SK-N-SH (cell line): ENCODE measurements around the gene RNF145. TPM values are rescaled to one million over a fixed set of nuclear protein-coding genes. Genes with fewer than 3 reads are reported as not detected.

Experiments used
- CTCF ChIA-PET: fragments of 300-600, 350-600 bp; formaldehyde crosslinking; extraction: SDS; loops from one replicate; lab custom pipeline; 2021; lab: Yijun Ruan, JAX
- POLR2A ChIA-PET: fragments of 350-600 bp; sonication (Branson Sonifier 250); formaldehyde crosslinking; extraction: SDS; loops from one replicate; lab custom pipeline; 2020; ENCODE audit warnings: antibody characterized with exemption, inconsistent platforms; lab: Yijun Ruan, JAX
- DNase-seq: peaks from one replicate; pipeline ENCODE4 v3.0.0; 2012
- H2AFZ ChIP-seq: fragments of 200-600 bp; sonication (generic); 2 replicates; pipeline ENCODE4 v1.8.1; 2016; ENCODE audit warnings: antibody characterized with exemption, mild to moderate bottlenecking, low read depth
- H3F3A ChIP-seq: fragments of 200-600 bp; sonication (generic); replicated peaks from 2 replicates; pipeline ENCODE3; 2016; ENCODE audit warnings: antibody characterized with exemption, mild to moderate bottlenecking; ENCODE audit not compliant: insufficient read depth
- H3K27ac ChIP-seq, 2 experiments: fragments of 200-500 bp in 1 of 2; fragments of 200-600 bp in 1 of 2; sonication (Bioruptor generic) in 1 of 2; sonication (generic), shearing (Covaris generic) in 1 of 2; 2 replicates each; pipeline versions ENCODE4 v1.5.1 to v1.6.1; 2014 to 2016; ENCODE audit warnings: low read depth in 2 of 2, inconsistent platforms in 1 of 2, low read length in 1 of 2, mild to moderate bottlenecking in 1 of 2, mixed read lengths in 1 of 2
- H3K27me3 ChIP-seq: fragments of 200-600 bp; sonication (generic), shearing (Covaris generic); 2 replicates; pipeline ENCODE4 v1.6.1; 2016; ENCODE audit warnings: mixed run types; ENCODE audit not compliant: insufficient read depth
- H3K36me3 ChIP-seq, 2 experiments: fragments of 200-500 bp in 1 of 2; fragments of 200-600 bp in 1 of 2; sonication (Bioruptor generic) in 1 of 2; sonication (generic) in 1 of 2; replicated peaks in 1 of 2; 2 replicates each; pipeline versions ENCODE3 to v1.5.1; 2014 to 2016; ENCODE audit warnings: low read length in 1 of 2, mild to moderate bottlenecking in 1 of 2; ENCODE audit not compliant: insufficient read depth in 2 of 2, control insufficient read depth in 1 of 2
- H3K4me1 ChIP-seq, 2 experiments: fragments of 200-500 bp in 1 of 2; fragments of 200-600 bp in 1 of 2; sonication (Bioruptor generic) in 1 of 2; sonication (generic), shearing (Covaris generic) in 1 of 2; 2 replicates each; pipeline versions ENCODE4 v1.5.1 to v1.6.1; 2014 to 2016; ENCODE audit warnings: low read depth in 1 of 2, low read length in 1 of 2, mixed run types in 1 of 2; ENCODE audit not compliant: insufficient read depth in 2 of 2, control insufficient read depth in 1 of 2
- H3K4me2 ChIP-seq: fragments of 200-600 bp; sonication (generic), shearing (Covaris generic); 2 replicates; pipeline ENCODE4 v1.6.1; 2017; ENCODE audit warnings: mixed run types
- H3K4me3 ChIP-seq, 2 experiments: fragments of 200-500 bp in 1 of 2; fragments of 200-600 bp in 1 of 2; sonication (Bioruptor generic) in 1 of 2; sonication (generic), shearing (Covaris generic) in 1 of 2; 2 replicates each; pipeline versions ENCODE4 v1.5.1 to v1.8.1; 2014 to 2016; ENCODE audit warnings: low read depth in 2 of 2, inconsistent platforms in 1 of 2, low read length in 1 of 2, mild to moderate bottlenecking in 1 of 2, mixed read lengths in 1 of 2, moderate library complexity in 1 of 2
- H3K79me2 ChIP-seq: fragments of 200-600 bp; sonication (generic); 2 replicates; pipeline ENCODE4 v1.8.1; 2017; ENCODE audit warnings: mild to moderate bottlenecking; ENCODE audit not compliant: insufficient read depth
- H3K9ac ChIP-seq: fragments of 200-600 bp; sonication (generic); 2 replicates; pipeline ENCODE4 v1.6.1; 2017; ENCODE audit warnings: mixed run types
- H3K9me2 ChIP-seq: fragments of 200-600 bp; sonication (generic); 2 replicates; pipeline ENCODE4 v1.6.1; 2017; ENCODE audit warnings: mixed run types
- H3K9me3 ChIP-seq: fragments of 200-600 bp; sonication (generic); 2 replicates; pipeline ENCODE4 v1.6.1; 2017; ENCODE audit warnings: mixed run types, mild to moderate bottlenecking, moderate library complexity
- H4K20me1 ChIP-seq: fragments of 200-600 bp; sonication (generic); 2 replicates; pipeline ENCODE4 v1.6.1; 2017; ENCODE audit warnings: mild to moderate bottlenecking, mixed run types; ENCODE audit not compliant: insufficient read depth
- CHD2 ChIP-seq: fragments of 150-350 bp; IDR thresholded peaks from 2 replicates; pipeline ENCODE4 v1.6.1; 2018; ENCODE audit warnings: low read length; ENCODE audit not compliant: partially characterized antibody
- CTCF ChIP-seq: fragments of 200-600 bp; sonication (generic); IDR thresholded peaks from 2 replicates; pipeline ENCODE4 v1.6.1; 2017; ENCODE audit warnings: antibody characterized with exemption, mild to moderate bottlenecking, moderate library complexity
- EZH2phosphoT487 ChIP-seq: fragments of 200-600 bp; sonication (generic); IDR thresholded peaks from 2 replicates; pipeline ENCODE4 v1.6.1; 2017; ENCODE audit warnings: low read depth, mixed run types, mild to moderate bottlenecking, antibody characterized with exemption, moderate library complexity, borderline replicate concordance
- FOSL2 ChIP-seq: IDR thresholded peaks from 2 replicates; pipeline ENCODE4 v1.4.0; 2012; ENCODE audit warnings: low read depth, mild to moderate bottlenecking, moderate library complexity, borderline replicate concordance
- FOXJ3 ChIP-seq: sonication (generic); formaldehyde crosslinking; IDR thresholded peaks from 2 replicates; pipeline ENCODE4 v1.5.1; 2020; ENCODE audit warnings: mild to moderate bottlenecking, missing genetic modification reagents
- GABPA ChIP-seq: IDR thresholded peaks from 2 replicates; pipeline ENCODE4 v1.4.0; 2012; ENCODE audit warnings: low read depth, mild to moderate bottlenecking
- GATA2 ChIP-seq: sonication (generic); formaldehyde crosslinking; IDR thresholded peaks from 2 replicates; pipeline ENCODE4 v1.5.0; 2020; ENCODE audit warnings: mild to moderate bottlenecking, missing genetic modification reagents
- IRF3 ChIP-seq: fragments of 150-350 bp; IDR thresholded peaks from 2 replicates; pipeline ENCODE4 v1.6.1; 2016; ENCODE audit warnings: mild to moderate bottlenecking, low read depth, low read length
- JUND ChIP-seq: IDR thresholded peaks from 2 replicates; pipeline ENCODE4 v1.4.0; 2012
- MEF2A ChIP-seq: IDR thresholded peaks from 2 replicates; pipeline ENCODE4 v1.4.0; 2012; ENCODE audit warnings: low read depth, borderline replicate concordance
- MXI1 ChIP-seq: IDR thresholded peaks from 2 replicates; pipeline ENCODE4 v1.6.1; 2012; ENCODE audit warnings: mild to moderate bottlenecking, low read depth, low read length, improper control_type of control experiment
- NRF1 ChIP-seq: IDR thresholded peaks from 2 replicates; pipeline ENCODE4 v1.6.1; 2012; ENCODE audit warnings: low read depth, mild to moderate bottlenecking, low read length
- PBX3 ChIP-seq: IDR thresholded peaks from 2 replicates; pipeline ENCODE4; 2012
- POLR2AphosphoS5 ChIP-seq: IDR thresholded peaks from 2 replicates; pipeline ENCODE4 v1.6.1; 2012; ENCODE audit warnings: low read depth, low read length
- RAD21 ChIP-seq: IDR thresholded peaks from 2 replicates; pipeline ENCODE4 v1.6.1; 2012; ENCODE audit warnings: mild to moderate bottlenecking, low read length
- RFX5 ChIP-seq: IDR thresholded peaks from 2 replicates; pipeline ENCODE4 v1.6.1; 2012; ENCODE audit warnings: mild to moderate bottlenecking, improper control_type of control experiment, low read length
- RXRA ChIP-seq: IDR thresholded peaks from 2 replicates; pipeline ENCODE4 v1.4.0; 2012; ENCODE audit warnings: low read depth, mild to moderate bottlenecking, borderline replicate concordance
- SIN3A ChIP-seq: IDR thresholded peaks from 2 replicates; pipeline ENCODE4 v1.6.1; 2012; ENCODE audit warnings: low read depth, mild to moderate bottlenecking, low read length, moderate library complexity, borderline replicate concordance
- TAF1 ChIP-seq: IDR thresholded peaks from 2 replicates; pipeline ENCODE4 v1.6.1; 2012; ENCODE audit warnings: low read depth, mild to moderate bottlenecking, low read length, moderate library complexity, borderline replicate concordance
- TEAD4 ChIP-seq: IDR thresholded peaks from 2 replicates; pipeline ENCODE4 v1.4.0; 2012; ENCODE audit warnings: mild to moderate bottlenecking, borderline replicate concordance; ENCODE audit not compliant: insufficient read depth
- YY1 ChIP-seq: IDR thresholded peaks from 2 replicates; pipeline ENCODE4 v1.4.0; 2012; ENCODE audit warnings: low read depth, mild to moderate bottlenecking
- WGBS: methylation state at CpG from one replicate; pipeline ENCODE4 v1.1.6; 2017; ENCODE audit warnings: low lambda C conversion rate; 5-methylcytosine and 5-hydroxymethylcytosine counted together
- polyA plus RNA-seq, 3 experiments: library from polyadenylated mRNA; depleted of rRNA; stranded (reverse); fragments of >200 nt; gene quantifications; 2 replicates each; pipeline ENCODE4 v1.2.3, GENCODE V29; 2012

Gene RNF145
- polyA plus RNA-seq, 1 of the 3 experiments (the other 2 are of a cell fraction) = 36.1 TPM

- no peak for DNase-seq
- no peak overlapping the region for H2AFZ ChIP-seq
- H3K9me2 ChIP-seq = no peaks in the 10 kb centered on the region
- WGBS = 85% methylated on average over 7 of the region's 7 CpGs
- H3K4me1 ChIP-seq = no peaks in the 10 kb centered on the region
- no peak overlapping the region for H3K27ac ChIP-seq
- TF ChIP-seq GATA2 (CRISPR knock-in tag) = no peak
- TF ChIP-seq SIN3A = no peak
- no peak for TF ChIP-seq POLR2AphosphoS5
- TF ChIP-seq YY1 = no peak
- no peaks in the 10 kb centered on the region for H3K36me3 ChIP-seq
- H3K9ac ChIP-seq = no peak overlapping the region
- no peaks in the 10 kb centered on the region for H3K79me2 ChIP-seq
- H4K20me1 ChIP-seq = no peaks in the 10 kb centered on the region
- H3K4me3 ChIP-seq = no peak overlapping the region
- H3F3A ChIP-seq = no peaks in the 10 kb centered on the region
- POLR2A ChIA-PET = no interaction called here
- no peaks in the 10 kb centered on the region for H3K9me3 ChIP-seq
- CTCF ChIA-PET = interaction anchor here (4.3 kb wide), 1 partner anchor 8 kb away, joined by 25 read pairs; no protein-coding TSS in a partner anchor
- no peaks in the 10 kb centered on the region; the same call in 1 of the 2 replicates for H3K27me3 ChIP-seq
- no peak overlapping the region for H3K4me2 ChIP-seq
Observed at GRCh38 chr5:159149085-159149484, 60.3 kb downstream of the RNF145 start.

- no peak overlapping the region for H3K27ac ChIP-seq
- H3K27me3 ChIP-seq = no peaks in the 10 kb centered on the region; the same call in 1 of the 2 replicates
- no peaks in the 10 kb centered on the region for H3K4me1 ChIP-seq
- CTCF ChIA-PET = interaction anchor here (4.3 kb wide), 1 partner anchor 9 kb away, joined by 25 read pairs; no protein-coding TSS in a partner anchor
- H3F3A ChIP-seq = no peaks in the 10 kb centered on the region
- 48% methylated on average over 1 of the region's 1 CpG for WGBS
- no peak overlapping the region for H3K9ac ChIP-seq
- H3K36me3 ChIP-seq = no peaks in the 10 kb centered on the region
- H3K9me2 ChIP-seq = no peaks in the 10 kb centered on the region
- DNase-seq = no peak
- H3K4me2 ChIP-seq = no peak overlapping the region
- no peak overlapping the region for H3K4me3 ChIP-seq
- H3K9me3 ChIP-seq = no peaks in the 10 kb centered on the region
- no peaks in the 10 kb centered on the region for H3K79me2 ChIP-seq
- POLR2A ChIA-PET = no interaction called here
- H4K20me1 ChIP-seq = no peaks in the 10 kb centered on the region
- H2AFZ ChIP-seq = no peak overlapping the region
- TF ChIP-seq TAF1 (no peak), EZH2phosphoT487 (no peak), IRF3 (no peak), NRF1 (no peak), JUND (no peak), MEF2A (no peak), SIN3A (no peak), MXI1 (no peak), PBX3 (no peak), POLR2AphosphoS5 (no peak), FOXJ3 (CRISPR knock-in tag) (no peak), CHD2 (no peak), RFX5 (no peak), GABPA (no peak), FOSL2 (no peak), TEAD4 (no peak), RAD21 (no peak), RXRA (no peak), CTCF (no peak)
- TF ChIP-seq, all 33 proteins: peak for 0
Observed at GRCh38 chr5:159147976-159148375, 61.4 kb downstream of the RNF145 start.
